GM12892 (cell line): ENCODE data around the gene HSPBP1.

Source experiments
- POLR2A ChIP-seq: IDR thresholded peaks from 2 replicates; pipeline ENCODE4 v1.6.1; 2011; ENCODE audit warnings: low read depth, low read length, control low read depth
- POLR2AphosphoS5 ChIP-seq: IDR thresholded peaks from 2 replicates; pipeline ENCODE4 v1.6.1; 2011; ENCODE audit warnings: low read depth, low read length, control low read depth
- TAF1 ChIP-seq: IDR thresholded peaks from 2 replicates; pipeline ENCODE4 v1.6.1; 2011; ENCODE audit warnings: low read depth, mild to moderate bottlenecking, control low read depth, low read length, borderline replicate concordance

DNA sequence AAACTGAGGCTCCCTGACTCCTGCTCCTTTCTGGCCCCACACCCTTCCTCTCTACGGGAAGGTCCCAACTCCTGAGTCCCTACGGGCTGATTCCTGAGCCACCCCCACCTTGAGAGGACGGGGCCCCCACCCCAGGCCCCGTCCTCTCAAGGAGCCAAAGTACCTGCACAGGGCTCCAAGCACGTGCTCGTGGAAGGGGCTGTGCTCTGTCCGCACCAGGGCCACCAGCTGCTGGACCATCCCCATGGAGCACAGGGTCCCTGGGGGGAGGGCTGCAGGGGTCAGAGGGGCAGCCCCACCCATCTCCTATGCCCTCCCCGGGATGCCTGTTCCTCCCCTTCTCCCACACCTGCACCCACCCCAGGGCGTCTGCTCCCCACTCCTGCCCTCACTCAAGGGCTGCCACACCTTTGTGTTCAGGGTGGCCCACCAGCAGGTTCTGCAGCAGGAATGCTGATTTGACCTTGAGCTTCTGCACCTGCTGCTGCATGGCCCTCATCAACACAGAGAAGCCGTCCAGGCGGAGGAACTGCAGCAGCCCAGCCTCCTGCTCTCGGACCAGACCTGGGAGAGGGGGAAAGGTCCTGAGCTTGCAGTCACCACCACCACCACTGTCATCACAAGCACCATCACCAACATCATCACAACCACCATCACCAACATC, 14.1 kb downstream of the HSPBP1 start:
- TF ChIP-seq POLR2A: no peak
- no peak for TF ChIP-seq POLR2AphosphoS5
- no peak for TF ChIP-seq TAF1
